H1 (cell line): Measurements from ENCODE around the gene DNAJC10. TPM values are rescaled to one million over a fixed set of nuclear protein-coding genes. Genes with fewer than 3 reads are reported as not detected.

Experiments
- BACH1 ChIP-seq: IDR thresholded peaks from 2 replicates; pipeline ENCODE4 v1.6.1; 2012; ENCODE audit warnings: low read length, improper control_type of control experiment
- CHD7 ChIP-seq: fragments of 300-600 bp; sonication (generic); IDR thresholded peaks from 2 replicates; pipeline ENCODE4 v1.7.1; 2012; ENCODE audit warnings: low read length, moderate library complexity, mild to moderate bottlenecking, inconsistent platforms; ENCODE audit not compliant: insufficient replicate concordance
- HDAC6 ChIP-seq: IDR thresholded peaks from one replicate; pipeline ENCODE4 v1.7.1; 2012; ENCODE audit warnings: low read depth, mild to moderate bottlenecking, inconsistent platforms, low read length, moderate library complexity
- POLR2AphosphoS5 ChIP-seq: IDR thresholded peaks from 2 replicates; pipeline ENCODE4 v1.6.1; 2011; ENCODE audit warnings: low read depth, low read length
- SAP30 ChIP-seq: fragments of 300-600 bp; sonication (generic); IDR thresholded peaks from 2 replicates; pipeline ENCODE4 v1.7.1; 2012; ENCODE audit warnings: low read length, moderate library complexity, mild to moderate bottlenecking, inconsistent platforms; ENCODE audit not compliant: insufficient read depth, insufficient replicate concordance
- polyA plus RNA-seq, 7 experiments: library from polyadenylated mRNA; depleted of rRNA in 3 of 7; stranded (reverse) in 5 of 7; unstranded in 2 of 7; fragments of >200 nt in 5 of 7; fragments of 200-250 nt in 2 of 7; gene quantifications; 1 replicate in 5 of 7; 2 replicates in 1 of 7; 4 replicates in 1 of 7; pipeline versions ENCODE4 v1.2.1 to v1.2.3, GENCODE V29; 2011 to 2013; ENCODE audit warnings: missing spikeins in 2 of 7, mixed read lengths in 2 of 7
- total RNA-seq: library from RNA; stranded (reverse); fragmentation: NEBNext Ultra II Directional; extraction: Animal tissue kit (Norgen Biotek cat#: 25700); gene quantifications from 2 replicates; pipeline ENCODE4 v1.2.1, GENCODE V29; 2021

DNAJC10 gene
- total and polyA plus RNA-seq, 2 of the 8 experiments (the other 6 are each of a cell fraction or from before 2014, with no cell fraction given) = 23.2 to 121 TPM

- TF ChIP-seq CHD7 (no peak), HDAC6 (no peak), POLR2AphosphoS5 (no peak), BACH1 (no peak), SAP30 (no peak)
Measured at GRCh38 chr2:182819412-182819811, 103.4 kb downstream of the DNAJC10 start (continued).
